Measurements from ENCODE around the gene PNMA8B.
"Not testable (repeated sequence)": the region's sequence is repeated elsewhere in the genome, so short reads cannot be mapped to it uniquely, and the experiment has no call there.

PNMA8B gene

GRCh38 chr19:46533078-46533620, 37.5 kb upstream of the PNMA8B start:
- TF ChIP-seq, protein P1, sequence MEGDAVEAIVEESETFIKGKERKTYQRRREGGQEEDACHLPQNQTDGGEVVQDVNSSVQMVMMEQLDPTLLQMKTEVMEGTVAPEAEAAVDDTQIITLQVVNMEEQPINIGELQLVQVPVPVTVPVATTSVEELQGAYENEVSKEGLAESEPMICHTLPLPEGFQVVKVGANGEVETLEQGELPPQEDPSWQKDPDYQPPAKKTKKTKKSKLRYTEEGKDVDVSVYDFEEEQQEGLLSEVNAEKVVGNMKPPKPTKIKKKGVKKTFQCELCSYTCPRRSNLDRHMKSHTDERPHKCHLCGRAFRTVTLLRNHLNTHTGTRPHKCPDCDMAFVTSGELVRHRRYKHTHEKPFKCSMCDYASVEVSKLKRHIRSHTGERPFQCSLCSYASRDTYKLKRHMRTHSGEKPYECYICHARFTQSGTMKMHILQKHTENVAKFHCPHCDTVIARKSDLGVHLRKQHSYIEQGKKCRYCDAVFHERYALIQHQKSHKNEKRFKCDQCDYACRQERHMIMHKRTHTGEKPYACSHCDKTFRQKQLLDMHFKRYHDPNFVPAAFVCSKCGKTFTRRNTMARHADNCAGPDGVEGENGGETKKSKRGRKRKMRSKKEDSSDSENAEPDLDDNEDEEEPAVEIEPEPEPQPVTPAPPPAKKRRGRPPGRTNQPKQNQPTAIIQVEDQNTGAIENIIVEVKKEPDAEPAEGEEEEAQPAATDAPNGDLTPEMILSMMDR (IDR thresholded peaks at IDR 0.05; ENCODE audit: insufficient read depth, low read depth, low read length, missing control alignments), result no peak
- DNase-seq (ENCODE audit: low read depth), result no peak
- H3K4me3 ChIP-seq (ENCODE audit: low read depth, low read length), result no peak overlapping the region

- TF ChIP-seq, protein P1 (IDR thresholded peaks at IDR 0.05; ENCODE audit: insufficient read depth, low read depth, low read length, missing control alignments), result no peak
- DNase-seq (ENCODE audit: low read depth), result no peak
- H3K4me3 ChIP-seq (ENCODE audit: low read depth, low read length), result no peak overlapping the region
These were observed 35.0 kb upstream of the PNMA8B start for GRCh38 chr19:46530636-46531035.

GRCh38 chr19:46529622-46530451, 34.2 kb upstream of the PNMA8B start:
- no peak overlapping the region for H3K4me3 ChIP-seq (ENCODE audit: low read depth, low read length)

DNA sequence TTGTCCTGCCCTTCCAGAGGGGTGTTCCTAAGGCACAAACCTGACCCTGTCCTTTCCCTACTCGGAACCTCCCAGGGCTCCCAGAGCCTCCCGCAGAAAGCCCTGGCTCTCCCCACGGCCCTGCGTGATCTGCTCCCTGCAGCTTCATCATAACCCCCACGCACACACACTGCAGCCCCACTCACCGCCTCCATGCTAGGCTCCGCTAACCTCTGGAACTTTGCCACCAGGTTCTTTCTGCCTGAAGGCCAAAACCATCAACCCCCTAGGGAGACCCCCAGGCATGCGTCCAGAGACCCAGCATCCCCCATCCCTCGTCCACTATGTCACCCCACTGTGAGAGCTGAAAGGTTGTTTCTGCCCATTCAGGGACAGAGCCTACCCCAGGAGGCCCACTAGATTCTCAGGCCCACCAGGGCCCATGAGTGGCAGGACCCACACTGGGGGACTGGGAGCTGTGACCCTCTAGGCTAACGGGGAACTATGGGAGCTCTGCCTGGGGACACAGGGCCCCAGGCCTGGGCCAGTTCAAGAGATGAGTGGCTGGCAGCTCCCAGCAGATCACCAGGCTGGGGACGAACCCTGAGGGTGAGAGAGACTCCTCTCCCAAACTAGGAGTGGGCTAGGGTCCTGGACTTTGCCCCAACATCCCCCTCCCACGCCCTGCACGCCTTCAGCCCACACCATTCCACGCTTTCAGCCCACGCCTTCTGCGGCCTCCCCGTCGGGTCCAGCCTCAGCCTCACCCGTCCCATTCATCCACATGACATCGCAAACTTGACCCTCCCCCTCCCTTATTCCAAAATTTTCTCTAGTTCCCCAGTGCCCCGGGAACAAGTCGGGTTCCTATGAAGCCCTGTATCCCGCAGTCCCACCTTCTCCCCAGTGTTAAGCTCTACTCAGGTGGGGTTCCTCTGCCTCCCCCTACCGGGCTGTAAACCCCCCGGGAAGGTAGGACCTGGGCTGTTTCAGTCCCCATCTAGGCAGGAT, 33.2 kb upstream of the PNMA8B start:
- TF ChIP-seq, protein P1 (IDR thresholded peaks at IDR 0.05; ENCODE audit: insufficient read depth, low read depth, low read length, missing control alignments), result no peak
- DNase-seq (ENCODE audit: low read depth), result no peak
- no peak overlapping the region for H3K4me3 ChIP-seq (ENCODE audit: low read depth, low read length)

More at GRCh38 chr19:46529622-46530451, 34.2 kb upstream of the PNMA8B start:
- peak; percentile 73 for DNase-seq (ENCODE audit: low read depth)
- TF ChIP-seq, protein P1 (IDR thresholded peaks at IDR 0.05; ENCODE audit: insufficient read depth, low read depth, low read length, missing control alignments), result peak; percentile 89

- not testable (repeated sequence) for H3K4me3 ChIP-seq (ENCODE audit: low read depth, low read length); DNase-seq (ENCODE audit: low read depth)
These were observed 31.1 kb upstream of the PNMA8B start for GRCh38 chr19:46526801-46527200.

DNA sequence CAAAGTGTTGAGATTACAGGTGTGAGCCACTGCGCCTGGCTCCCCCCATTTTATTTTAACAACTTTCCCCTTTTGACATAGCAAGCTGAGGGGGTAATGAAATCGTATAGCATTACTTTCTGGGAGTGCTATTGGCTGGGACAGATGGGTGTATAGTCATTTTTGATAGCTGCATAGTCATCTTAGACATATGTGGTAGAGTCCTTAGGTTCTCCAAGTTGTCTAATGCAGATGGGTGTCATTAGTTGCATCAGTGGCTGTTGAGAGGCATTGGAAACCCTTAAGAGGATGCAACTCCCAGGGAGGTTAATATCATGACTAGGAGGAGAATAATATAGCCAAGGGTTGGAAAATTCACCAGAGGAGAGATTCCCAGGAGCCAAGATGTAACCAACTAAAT, 28.6 kb upstream of the PNMA8B start:
- TF ChIP-seq, protein P1 (IDR thresholded peaks at IDR 0.05; ENCODE audit: insufficient read depth, low read depth, low read length, missing control alignments), result no peak
- no peak for DNase-seq (ENCODE audit: low read depth)

DNA sequence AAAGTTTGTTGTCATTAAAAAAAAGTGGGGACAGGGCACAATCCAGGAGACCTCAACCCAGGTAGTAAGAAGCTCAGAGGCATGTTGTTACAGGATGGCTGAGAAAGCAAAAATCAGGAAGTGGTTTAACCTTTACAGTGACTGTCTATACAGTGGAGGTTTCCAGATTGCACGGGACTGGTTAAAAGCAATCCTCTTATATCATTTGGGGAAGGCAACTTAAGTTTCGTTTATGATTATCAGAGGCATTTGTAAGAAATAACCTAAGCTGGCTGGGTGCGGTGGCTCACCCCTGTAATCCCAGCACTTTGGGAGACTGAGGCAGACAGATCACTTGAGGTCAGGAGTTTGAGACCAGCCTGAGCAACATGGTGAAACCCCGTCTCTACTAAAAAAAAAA, 27.3 kb upstream of the PNMA8B start:
- not testable (repeated sequence) for H3K4me3 ChIP-seq (ENCODE audit: low read depth, low read length)
- DNase-seq (ENCODE audit: low read depth), result peak; percentile 70

More for the DNA sequence above, 28.6 kb upstream of the PNMA8B start:
- H3K4me3 ChIP-seq (ENCODE audit: low read depth, low read length), result no peak overlapping the region
